Measurements from ENCODE around the gene MEIS3. TPM values are rescaled to one million over a fixed set of nuclear protein-coding genes. Genes with fewer than 3 reads are reported as not detected.

The MEIS3 gene
- 3.8 and 11.0 TPM in 2 replicates for total RNA-seq

GRCh38 chr19:47419030-47419783 lies at the start of gene MEIS3:
Gene MEIS3, minus strand, starts transcription at chr19:47419527. Its CDS starts 446 bp downstream, at chr19:47419081.

Other genes with a start within 250 kb of the MEIS3 start
- 6.3 and 8.5 TPM in 2 replicates for gene BBC3, start 188.3 kb downstream of the MEIS3 start, total RNA-seq
- gene CCDC9, start 163.0 kb downstream of the MEIS3 start, total RNA-seq, result 11.0 and 11.2 TPM in 2 replicates
- 1.5 and 1.7 TPM in 2 replicates for gene INAFM1, start 144.6 kb downstream of the MEIS3 start, total RNA-seq
- gene C5AR1, start 109.7 kb downstream of the MEIS3 start, total RNA-seq, result under 0.01 and 0.62 TPM in 2 replicates
- 0.53 and 1.1 TPM in 2 replicates for gene C5AR2, start 87.4 kb downstream of the MEIS3 start, total RNA-seq
- 5.4 and 7.0 TPM in 2 replicates for gene DHX34, start 70.2 kb downstream of the MEIS3 start, total RNA-seq
- 0.12 TPM in 1 of 2 replicates, not detected in the other for gene SLC8A2, start 52.4 kb upstream of the MEIS3 start, total RNA-seq
- gene KPTN, start 64.7 kb upstream of the MEIS3 start, total RNA-seq, result 4.2 and 4.8 TPM in 2 replicates
- 96.4 and 113 TPM in 2 replicates for gene NAPA, start 95.5 kb upstream of the MEIS3 start, total RNA-seq
- 0.12 and 0.13 TPM in 2 replicates for gene ZNF541, start 153.6 kb upstream of the MEIS3 start, total RNA-seq
- 2.8 and 4.1 TPM in 2 replicates for gene BICRA, start 189.6 kb upstream of the MEIS3 start, total RNA-seq

Measured in aortic smooth muscle cell (primary cell).